ENCODE measurements around the gene FREM3.
"Not testable (repeated sequence)": the region's sequence is repeated elsewhere in the genome, so short reads cannot be mapped to it uniquely, and the experiment has no call there.

DNA sequence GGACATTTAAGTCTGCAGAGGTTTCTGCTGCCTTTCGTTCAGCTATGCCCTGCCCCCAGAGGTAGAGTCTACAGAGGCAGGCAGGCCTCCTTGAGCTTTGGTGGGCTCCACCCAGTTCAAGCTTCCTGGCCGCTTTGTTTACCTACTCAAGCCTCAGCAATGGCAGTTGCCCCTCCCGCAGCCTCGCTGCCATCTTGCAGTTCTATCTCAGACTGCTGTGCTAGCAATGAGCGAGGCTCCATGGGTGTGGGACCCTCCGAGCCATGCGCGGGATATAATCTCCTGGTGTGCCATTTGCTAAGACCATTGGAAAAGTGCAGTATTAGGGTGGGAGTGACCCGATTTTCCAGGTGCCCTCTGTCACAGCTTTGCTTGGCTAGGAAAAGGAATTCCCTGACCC is 26.8 kb downstream of the FREM3 start:
- TF ChIP-seq, protein P1, sequence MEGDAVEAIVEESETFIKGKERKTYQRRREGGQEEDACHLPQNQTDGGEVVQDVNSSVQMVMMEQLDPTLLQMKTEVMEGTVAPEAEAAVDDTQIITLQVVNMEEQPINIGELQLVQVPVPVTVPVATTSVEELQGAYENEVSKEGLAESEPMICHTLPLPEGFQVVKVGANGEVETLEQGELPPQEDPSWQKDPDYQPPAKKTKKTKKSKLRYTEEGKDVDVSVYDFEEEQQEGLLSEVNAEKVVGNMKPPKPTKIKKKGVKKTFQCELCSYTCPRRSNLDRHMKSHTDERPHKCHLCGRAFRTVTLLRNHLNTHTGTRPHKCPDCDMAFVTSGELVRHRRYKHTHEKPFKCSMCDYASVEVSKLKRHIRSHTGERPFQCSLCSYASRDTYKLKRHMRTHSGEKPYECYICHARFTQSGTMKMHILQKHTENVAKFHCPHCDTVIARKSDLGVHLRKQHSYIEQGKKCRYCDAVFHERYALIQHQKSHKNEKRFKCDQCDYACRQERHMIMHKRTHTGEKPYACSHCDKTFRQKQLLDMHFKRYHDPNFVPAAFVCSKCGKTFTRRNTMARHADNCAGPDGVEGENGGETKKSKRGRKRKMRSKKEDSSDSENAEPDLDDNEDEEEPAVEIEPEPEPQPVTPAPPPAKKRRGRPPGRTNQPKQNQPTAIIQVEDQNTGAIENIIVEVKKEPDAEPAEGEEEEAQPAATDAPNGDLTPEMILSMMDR (IDR thresholded peaks at IDR 0.05): not testable (repeated sequence)
- TF ChIP-seq POLR2A, EP300 (IDR thresholded peaks at IDR 0.05): not testable (repeated sequence)

Data from tibial nerve (tissue), 4 donors.